B cell (primary cell): ENCODE results near the gene CXADR. TPM values are rescaled to one million over a fixed set of nuclear protein-coding genes. Genes with fewer than 3 reads are reported as not detected.

Experiments used
- ATAC-seq: fragments of 200-7000 bp; cut with Tn5 transposase; one replicate; pipeline ENCODE4 v1.10.0; 2021; ENCODE audit warnings: low read depth, mild to moderate bottlenecking, moderate number of reproducible peaks, moderate library complexity
- CTCF ChIA-PET: fragments of 350-600 bp; sonication (Branson Sonifier 250); formaldehyde crosslinking; loops from one replicate; lab custom pipeline; 2021; ENCODE audit warnings: antibody characterized with exemption, inconsistent platforms; lab: Charles Lee
- POLR2A ChIA-PET: fragments of 350-600 bp; sonication (Branson Sonifier 250); formaldehyde crosslinking; loops from one replicate; lab custom pipeline; 2021; ENCODE audit warnings: antibody characterized with exemption; lab: Charles Lee
- DNase-seq: peaks from one replicate; pipeline ENCODE4 v3.0.0; 2013
- H2AFZ ChIP-seq: 2 replicates; pipeline ENCODE4 v1.6.1; 2012; ENCODE audit warnings: mild to moderate bottlenecking, low read depth, low read length; ENCODE audit not compliant: insufficient read depth, poor library complexity, severe bottlenecking
- H3K27ac ChIP-seq, 2 donors: 1 replicate in 1 of 2; 2 replicates in 1 of 2; pipeline ENCODE4 v1.5.1; 2012 to 2013; ENCODE audit warnings: low read length in 2 of 2, mild to moderate bottlenecking in 2 of 2, moderate library complexity in 1 of 2
- H3K27me3 ChIP-seq, 4 experiments: fragments of 200-600 bp in 1 of 4; sonication (generic) in 1 of 4; replicated peaks in 1 of 4; 1 replicate in 2 of 4; 2 replicates in 2 of 4; pipeline versions ENCODE4 v1.6.1 to v1.7.0; 2013 to 2016; ENCODE audit warnings: low read length in 3 of 4, mild to moderate bottlenecking in 2 of 4, mixed read lengths in 1 of 4, moderate library complexity in 1 of 4; ENCODE audit not compliant: insufficient read depth in 4 of 4, control insufficient read depth in 3 of 4; ENCODE audit errors: control extremely low read depth in 1 of 4
- H3K36me3 ChIP-seq, 2 experiments: replicated peaks in 1 of 2; 1 replicate in 1 of 2; 2 replicates in 1 of 2; pipeline versions ENCODE4 v1.6.1 to v1.7.1; 2013; ENCODE audit warnings: low read length in 1 of 2; ENCODE audit not compliant: insufficient read depth in 2 of 2, control insufficient read depth in 1 of 2; ENCODE audit errors: control extremely low read depth in 1 of 2, extremely low read depth in 1 of 2
- H3K4me1 ChIP-seq, 2 donors: fragments of 200-600 bp in 1 of 2; sonication (generic) in 1 of 2; 1 replicate in 1 of 2; 2 replicates in 1 of 2; pipeline versions ENCODE4 v1.5.1 to v1.6.1; 2013 to 2017; ENCODE audit warnings: low read length in 2 of 2; ENCODE audit not compliant: control insufficient read depth in 2 of 2, insufficient read depth in 2 of 2
- H3K4me2 ChIP-seq: replicated peaks from 2 replicates; pipeline ENCODE3; 2012; ENCODE audit warnings: mild to moderate bottlenecking, low read depth, low read length; ENCODE audit not compliant: poor library complexity, severe bottlenecking
- H3K4me3 ChIP-seq, 5 experiments: fragments of 200-600 bp in 1 of 5; sonication (generic) in 1 of 5; 1 replicate in 3 of 5; 2 replicates in 2 of 5; pipeline versions ENCODE4 v1.5.1 to v1.7.0; 2011 to 2016; ENCODE audit warnings: low read length in 4 of 5, mild to moderate bottlenecking in 4 of 5, low read depth in 2 of 5, control low read depth in 1 of 5, moderate library complexity in 1 of 5; ENCODE audit not compliant: insufficient read depth in 1 of 5; ENCODE audit errors: control extremely low read depth in 1 of 5, extremely low read depth in 1 of 5
- H3K79me2 ChIP-seq: fragments of 200-600 bp; sonication (generic); one replicate; pipeline ENCODE4 v1.6.0; 2016; ENCODE audit warnings: low read length; ENCODE audit not compliant: control insufficient read depth, insufficient read depth
- H3K9ac ChIP-seq: fragments of 200-600 bp; sonication (generic); 2 replicates; pipeline ENCODE4 v1.6.1; 2017; ENCODE audit warnings: mild to moderate bottlenecking, low read length, moderate library complexity
- H3K9me3 ChIP-seq, 3 donors: one replicate each; pipeline versions ENCODE4 v1.6.1 to v1.7.1; 2013; ENCODE audit warnings: low read length in 2 of 3; ENCODE audit not compliant: control insufficient read depth in 2 of 3, insufficient read depth in 1 of 3; ENCODE audit errors: control extremely low read depth in 1 of 3
- H4K20me1 ChIP-seq: 2 replicates; pipeline ENCODE4 v1.6.0; 2012; ENCODE audit warnings: mild to moderate bottlenecking, low read length; ENCODE audit not compliant: insufficient read depth, control insufficient read depth, poor library complexity, severe bottlenecking
- H3K27ac Mint-ChIP-seq: one replicate; pipeline ENCODE4 v1.8.0; 2021; ENCODE audit warnings: mixed read lengths
- H3K27me3 Mint-ChIP-seq: one replicate; pipeline ENCODE4 v1.8.0; 2021; ENCODE audit warnings: mixed read lengths
- H3K4me1 Mint-ChIP-seq: one replicate; pipeline ENCODE4 v1.8.0; 2021; ENCODE audit warnings: mixed read lengths
- H3K4me3 Mint-ChIP-seq: one replicate; pipeline ENCODE4 v1.8.0; 2021; ENCODE audit warnings: mixed read lengths
- H3K9me3 Mint-ChIP-seq: one replicate; pipeline ENCODE4 v1.8.0; 2022; ENCODE audit warnings: mixed read lengths; ENCODE audit not compliant: insufficient read depth
- CTCF ChIP-seq: fragments of 200-600 bp; IDR thresholded peaks from one replicate; pipeline ENCODE4 v1.8.0; 2022; ENCODE audit warnings: antibody characterized with exemption, mild to moderate bottlenecking
- EZH2 ChIP-seq: IDR thresholded peaks from 2 replicates; pipeline ENCODE4 v1.6.1; 2012; ENCODE audit warnings: borderline replicate concordance, low read depth, mild to moderate bottlenecking, moderate library complexity, low read length; ENCODE audit not compliant: insufficient read depth, poor library complexity, severe bottlenecking
- WGBS: methylation state at CpG from one replicate; pipeline ENCODE4 v1.1.5; 2013; ENCODE audit warnings: missing lambda C conversion rate; ENCODE audit not compliant: insufficient coverage; 5-methylcytosine and 5-hydroxymethylcytosine counted together
- intact Hi-C: fragments of 100-400 bp; cut with micrococcal nuclease; formaldehyde crosslinking; loops from one replicate; pipeline ENCODE4 v1.10.0; 2022
- polyA plus RNA-seq: library from polyadenylated mRNA; depleted of rRNA; stranded (reverse); fragments of >200 nt; gene quantifications from 2 replicates; pipeline ENCODE4 v1.2.3, GENCODE V29; 2012
- total RNA-seq, 2 donors: library from RNA; stranded (reverse); fragments of 120-200 nt in 1 of 2; gene quantifications; 1 replicate in 1 of 2; 2 replicates in 1 of 2; pipeline versions ENCODE4 v1.2.3 to v1.2.4, GENCODE V29; 2013 to 2022

The CXADR gene
- total and polyA plus RNA-seq, 2 donors (not counting 1 experiment from before 2014, with no cell fraction given), result not detected

DNA sequence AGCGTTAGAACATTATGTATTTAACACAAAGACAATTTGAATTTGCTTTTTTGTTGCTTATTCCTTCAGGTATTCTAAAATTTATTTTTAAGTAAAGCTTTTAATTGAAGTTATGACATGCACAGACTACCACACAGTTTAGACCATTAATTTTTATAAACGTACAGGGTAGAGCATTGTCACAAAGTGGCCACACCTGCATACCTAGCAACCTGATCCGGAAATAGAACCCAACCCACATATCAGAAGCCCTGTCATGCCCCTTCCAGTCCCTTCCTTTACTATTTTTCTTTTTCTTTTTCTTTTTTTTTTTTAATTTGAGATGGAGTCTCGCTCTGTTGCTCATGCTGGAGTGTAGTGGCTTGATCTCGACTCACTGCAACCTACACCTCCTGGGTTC is 16.8 kb downstream of the CXADR start:
- no peak overlapping the region for H3K9ac ChIP-seq
- ChIA-PET POLR2A (no interaction called here), CTCF (no interaction called here)
- H3K4me3 Mint-ChIP-seq, result no peak overlapping the region
- no peak overlapping the region for H3K4me3 ChIP-seq
- H3K4me1 ChIP-seq, result no peaks in the 10 kb centered on the region
- no peaks in the 10 kb centered on the region for H3K36me3 ChIP-seq
- intact Hi-C loops, result no loop called here
- no peaks in the 10 kb centered on the region for H3K79me2 ChIP-seq
- no peaks in the 10 kb centered on the region for H3K27me3 ChIP-seq
- no peak overlapping the region for H3K4me2 ChIP-seq
- H3K9me3 ChIP-seq, result no peaks in the 10 kb centered on the region
- no peaks in the 10 kb centered on the region for H3K9me3 Mint-ChIP-seq
- no peaks in the 10 kb centered on the region for H4K20me1 ChIP-seq
- no peaks in the 10 kb centered on the region for H3K4me1 Mint-ChIP-seq
- ATAC-seq, result no peak
- 73% methylated on average over 2 of the region's 5 CpGs for WGBS
- no peak overlapping the region for H2AFZ ChIP-seq
- no peak overlapping the region for H3K27ac Mint-ChIP-seq
- DNase-seq, result no peak
- no peak overlapping the region for H3K27ac ChIP-seq
- no peaks in the 10 kb centered on the region for H3K27me3 Mint-ChIP-seq
- TF ChIP-seq EZH2 (no peak), CTCF (no peak)

GRCh38 chr21:17532292-17532691 is 19.4 kb downstream of the CXADR start:
- 86% methylated on average over 1 of the region's 3 CpGs for WGBS
- Histone ChIP-seq H3K4me3 (no peak overlapping the region), H3K9me3 (peaks cover 0 to 3% (median 0%) of the 10 kb centered on the region in 3 donors), H3K9ac (no peak overlapping the region), H3K4me1 (no peaks in the 10 kb centered on the region), H3K4me2 (no peak overlapping the region), H2AFZ (no peak overlapping the region), H3K27ac (no peak overlapping the region), H3K36me3 (no peaks in the 10 kb centered on the region), H3K27me3 (no peaks in the 10 kb centered on the region), H3K79me2 (no peaks in the 10 kb centered on the region), H4K20me1 (no peaks in the 10 kb centered on the region)
- Mint-ChIP-seq H3K4me3 (no peak overlapping the region), H3K27me3 (peaks cover 11% of the 10 kb centered on the region), H3K9me3 (no peaks in the 10 kb centered on the region), H3K27ac (no peak overlapping the region), H3K4me1 (no peaks in the 10 kb centered on the region)
- CTCF ChIA-PET, result no interaction called here
- intact Hi-C loops, result no loop called here
- POLR2A ChIA-PET, result no interaction called here
- ATAC-seq (no peak), DNase-seq (no peak)
- no peak for TF ChIP-seq CTCF
- TF ChIP-seq EZH2, result no peak
